Stimulated activated effector memory CD8-positive, alpha-beta T cell treated with anti-CD3 and anti-CD28 coated beads, Interleukin-12 subunit alpha, Interleukin-12 subunit beta, amount 100 ng/mL, for 72 hours (primary cell): ENCODE data around the gene SETBP1.

Experiments
- ATAC-seq: fragments of 150-1000 bp; cut with Tn5 transposase; 2 replicates; pipeline ENCODE4 v1.10.0; 2021
- DNase-seq, 2 donors: peaks; one replicate each; pipeline ENCODE4 v3.0.0; 2021 to 2022; ENCODE audit warnings: low spot score in 2 of 2
- H3K27ac Mint-ChIP-seq: one replicate; pipeline ENCODE4 v1.8.0; 2022; ENCODE audit warnings: mild to moderate bottlenecking, mixed read lengths
- H3K36me3 Mint-ChIP-seq: one replicate; pipeline ENCODE4 v1.8.0; 2022; ENCODE audit warnings: mild to moderate bottlenecking, mixed read lengths
- H3K4me1 Mint-ChIP-seq: one replicate; pipeline ENCODE4 v1.8.0; 2022; ENCODE audit warnings: mixed read lengths
- H3K4me3 Mint-ChIP-seq: one replicate; pipeline ENCODE4 v1.8.0; 2022; ENCODE audit warnings: mild to moderate bottlenecking, mixed read lengths
- H3K9me3 Mint-ChIP-seq: one replicate; pipeline ENCODE4 v1.8.0; 2022; ENCODE audit warnings: mixed read lengths

SETBP1 gene

GRCh38 chr18:44826418-44827259 is 146.0 kb downstream of the SETBP1 start:
- no peak for ATAC-seq
- H3K27ac Mint-ChIP-seq = no peak overlapping the region

DNA sequence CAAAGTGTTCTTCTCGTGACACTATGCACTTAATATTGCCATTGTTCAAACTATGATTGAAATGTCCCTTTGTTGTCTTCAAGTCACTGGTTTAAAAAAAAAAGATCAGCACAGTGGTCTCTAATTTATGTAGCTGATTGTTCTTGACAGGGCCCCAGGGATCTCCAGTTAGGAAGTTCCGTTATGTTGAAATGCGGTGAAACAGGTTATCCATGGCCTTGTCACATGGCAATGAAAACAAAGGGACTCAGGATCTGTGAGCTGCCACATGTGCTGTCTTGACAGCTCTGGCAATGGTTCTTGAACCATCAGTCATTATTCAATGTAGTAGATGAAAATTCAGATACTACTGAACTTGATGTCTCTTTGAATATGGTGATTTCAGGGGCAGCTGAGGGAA is 147.4 kb downstream of the SETBP1 start:
- ATAC-seq (no peak), DNase-seq (no peak)
- Mint-ChIP-seq H3K9me3 (no peaks in the 10 kb centered on the region), H3K4me1 (peaks cover 15% of the 10 kb centered on the region), H3K4me3 (no peak overlapping the region), H3K27ac (no peak overlapping the region), H3K36me3 (no peaks in the 10 kb centered on the region)

More at GRCh38 chr18:44826418-44827259, 146.0 kb downstream of the SETBP1 start:
- no peaks in the 10 kb centered on the region for H3K36me3 Mint-ChIP-seq
- no peak for DNase-seq
- H3K4me1 Mint-ChIP-seq = peaks cover 21% of the 10 kb centered on the region
- H3K9me3 Mint-ChIP-seq = no peaks in the 10 kb centered on the region
- H3K4me3 Mint-ChIP-seq = no peak overlapping the region

- Mint-ChIP-seq H3K27ac (peak overlapping the region; percentile 46), H3K36me3 (no peaks in the 10 kb centered on the region), H3K4me1 (peaks cover 12% of the 10 kb centered on the region), H3K9me3 (no peaks in the 10 kb centered on the region), H3K4me3 (no peak overlapping the region)
- no peak for DNase-seq
- ATAC-seq = no peak
Measured at GRCh38 chr18:44830581-44830980, 149.9 kb downstream of the SETBP1 start.

DNA sequence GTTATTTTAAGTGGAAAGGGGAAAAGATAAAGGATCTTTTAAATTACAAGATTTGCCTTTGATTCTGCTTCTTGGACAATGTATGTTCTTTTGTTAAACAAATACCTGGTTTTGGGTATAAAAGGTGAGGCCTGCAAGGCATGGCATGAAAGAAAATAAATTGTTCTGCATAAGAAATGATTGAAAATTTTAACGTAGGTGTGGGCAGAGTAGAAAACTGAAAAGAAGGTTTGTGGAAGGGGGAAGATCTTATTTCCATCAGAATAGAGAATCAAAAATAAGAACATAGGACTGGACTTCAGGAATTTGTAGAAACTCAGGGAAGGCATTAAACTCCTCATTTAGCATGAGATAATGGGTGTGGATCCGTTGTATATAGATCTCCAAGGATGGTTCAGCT is 153.1 kb downstream of the SETBP1 start:
- DNase-seq (no peak), ATAC-seq (no peak)
- H3K9me3 Mint-ChIP-seq = no peaks in the 10 kb centered on the region
- peaks cover 28% of the 10 kb centered on the region for H3K4me1 Mint-ChIP-seq
- H3K4me3 Mint-ChIP-seq = no peak overlapping the region
- H3K27ac Mint-ChIP-seq = no peak overlapping the region
- H3K36me3 Mint-ChIP-seq = no peaks in the 10 kb centered on the region

DNA sequence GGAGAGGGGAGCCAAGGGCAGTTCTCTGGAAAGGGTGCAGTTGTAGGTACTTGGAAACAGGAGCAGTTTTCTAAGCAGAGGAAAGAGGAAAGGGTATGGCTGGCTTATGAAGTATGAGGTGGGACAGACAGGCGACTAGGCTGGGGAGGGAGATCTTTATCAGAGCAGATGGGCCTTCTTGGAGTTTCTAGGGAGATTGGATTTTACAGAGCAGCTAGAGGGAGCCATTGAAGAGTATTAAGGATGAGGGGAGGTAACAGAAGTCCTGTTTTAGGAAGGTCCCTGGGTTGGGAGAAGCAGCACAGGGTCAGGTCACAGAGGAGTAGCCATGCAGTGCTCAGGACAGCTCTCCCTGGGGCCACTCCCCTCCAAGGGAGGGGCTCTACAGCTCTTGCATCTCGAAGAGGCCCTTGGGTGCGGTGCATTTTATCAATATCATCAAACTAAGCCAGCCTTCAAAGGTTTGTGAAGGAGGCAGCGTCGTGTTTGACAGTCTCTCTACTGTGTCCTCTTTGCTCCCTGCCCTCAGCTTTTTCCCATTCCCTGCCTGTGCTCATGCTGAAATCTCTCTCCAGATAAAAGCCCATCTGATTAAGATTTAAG is 154.3 kb downstream of the SETBP1 start:
- Mint-ChIP-seq H3K4me1 (peaks cover 40% of the 10 kb centered on the region), H3K27ac (peak overlapping the region; percentile 12)

DNA sequence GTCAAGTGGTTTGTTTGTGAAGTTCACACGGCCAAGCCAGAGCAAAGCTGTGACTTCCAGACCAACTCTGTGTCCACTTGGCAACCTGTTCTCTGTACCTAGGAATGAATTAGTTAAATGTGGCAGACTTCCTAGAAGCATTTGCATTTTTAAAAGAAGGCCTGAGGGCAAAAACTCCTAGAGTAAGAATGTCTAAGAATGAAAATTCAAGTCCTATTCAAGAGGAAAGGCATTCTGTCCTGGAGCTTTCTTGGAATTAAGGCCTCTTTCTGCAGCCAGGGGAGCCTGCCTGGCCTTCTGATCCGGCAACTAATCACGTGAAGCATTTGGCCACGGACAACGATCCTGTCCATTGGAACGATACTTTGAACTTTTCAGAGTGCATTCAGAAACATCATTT is 155.0 kb downstream of the SETBP1 start:
- no peak for ATAC-seq
- H3K36me3 Mint-ChIP-seq = no peaks in the 10 kb centered on the region
- H3K9me3 Mint-ChIP-seq = no peaks in the 10 kb centered on the region
- peaks cover 44% of the 10 kb centered on the region for H3K4me1 Mint-ChIP-seq
- no peak overlapping the region for H3K4me3 Mint-ChIP-seq
- H3K27ac Mint-ChIP-seq = no peak overlapping the region
- no peak for DNase-seq

More for the DNA sequence above, 154.3 kb downstream of the SETBP1 start:
- DNase-seq (no peak), ATAC-seq (no peak)
- H3K9me3 Mint-ChIP-seq = no peaks in the 10 kb centered on the region
- H3K4me3 Mint-ChIP-seq = no peak overlapping the region
- no peaks in the 10 kb centered on the region for H3K36me3 Mint-ChIP-seq

DNA sequence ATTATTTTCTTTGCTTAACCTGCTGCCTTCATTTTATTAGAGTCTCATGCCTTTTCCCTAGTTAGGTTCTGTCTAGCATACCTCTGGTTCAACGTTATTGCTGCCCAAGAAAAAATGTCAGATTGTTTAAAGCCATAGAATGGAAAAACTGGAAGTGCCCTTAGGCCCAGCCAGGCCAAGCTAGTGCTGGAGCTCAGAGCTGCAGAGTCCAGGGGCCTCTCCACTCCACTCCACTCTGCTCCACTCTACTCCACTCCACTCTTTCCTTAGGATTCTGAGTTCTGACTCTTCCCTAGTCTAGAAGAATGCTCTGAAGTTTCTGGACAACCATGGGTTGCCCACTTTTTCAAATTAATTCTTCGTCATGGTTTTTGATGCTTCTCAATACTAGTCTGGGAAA is 155.6 kb downstream of the SETBP1 start:
- H3K9me3 Mint-ChIP-seq = no peaks in the 10 kb centered on the region
- no peak overlapping the region for H3K27ac Mint-ChIP-seq
- ATAC-seq = no peak
- peaks cover 44% of the 10 kb centered on the region for H3K4me1 Mint-ChIP-seq
- no peaks in the 10 kb centered on the region for H3K36me3 Mint-ChIP-seq
- DNase-seq = no peak
- H3K4me3 Mint-ChIP-seq = no peak overlapping the region

DNA sequence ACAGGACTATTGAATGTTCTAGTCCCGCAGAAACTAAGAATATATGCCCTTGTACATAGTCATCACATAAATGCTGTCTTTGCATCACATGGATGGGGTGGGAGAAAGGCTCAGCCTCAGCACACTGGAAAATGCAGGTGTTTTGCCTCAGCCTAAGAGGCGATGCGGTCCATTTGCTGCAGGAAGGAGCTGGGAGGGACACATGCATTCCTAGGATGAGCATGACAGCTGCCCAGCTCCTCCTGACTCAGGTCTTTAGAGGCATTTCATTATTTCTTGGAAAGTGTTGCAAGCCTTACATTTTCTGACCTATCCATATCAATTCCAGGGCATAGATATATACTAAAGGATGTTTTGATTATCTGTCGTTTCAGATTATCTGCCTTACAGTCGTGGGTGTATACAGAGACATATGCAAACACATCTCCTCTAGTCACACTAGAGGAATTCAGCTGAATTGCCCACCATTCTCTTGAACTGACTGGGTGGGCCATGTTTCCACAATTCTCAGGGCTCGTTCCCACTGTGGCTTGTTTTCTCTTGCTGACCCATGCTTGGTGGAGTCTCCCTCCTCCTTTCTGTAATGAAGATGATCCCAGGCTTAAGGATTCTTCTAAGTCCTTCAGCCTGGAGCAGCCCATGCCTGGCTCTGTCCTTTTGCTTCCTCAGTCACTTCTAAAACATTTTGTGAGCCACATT is 156.9 kb downstream of the SETBP1 start:
- H3K4me3 Mint-ChIP-seq = no peak overlapping the region
- ATAC-seq (no peak), DNase-seq (no peak)
- no peaks in the 10 kb centered on the region for H3K9me3 Mint-ChIP-seq
- peaks cover 55% of the 10 kb centered on the region for H3K4me1 Mint-ChIP-seq
- H3K27ac Mint-ChIP-seq = no peak overlapping the region
- no peaks in the 10 kb centered on the region for H3K36me3 Mint-ChIP-seq

GRCh38 chr18:44838971-44839666 is 158.4 kb downstream of the SETBP1 start:
- DNase-seq (peak; percentile 29 to 67), ATAC-seq (peak; percentile 97)
- H3K36me3 Mint-ChIP-seq = no peaks in the 10 kb centered on the region
- H3K27ac Mint-ChIP-seq = peak overlapping the region; percentile 83
- H3K4me1 Mint-ChIP-seq = peaks cover 65% of the 10 kb centered on the region
- H3K9me3 Mint-ChIP-seq = no peaks in the 10 kb centered on the region
- peak overlapping the region; percentile 39 for H3K4me3 Mint-ChIP-seq

DNA sequence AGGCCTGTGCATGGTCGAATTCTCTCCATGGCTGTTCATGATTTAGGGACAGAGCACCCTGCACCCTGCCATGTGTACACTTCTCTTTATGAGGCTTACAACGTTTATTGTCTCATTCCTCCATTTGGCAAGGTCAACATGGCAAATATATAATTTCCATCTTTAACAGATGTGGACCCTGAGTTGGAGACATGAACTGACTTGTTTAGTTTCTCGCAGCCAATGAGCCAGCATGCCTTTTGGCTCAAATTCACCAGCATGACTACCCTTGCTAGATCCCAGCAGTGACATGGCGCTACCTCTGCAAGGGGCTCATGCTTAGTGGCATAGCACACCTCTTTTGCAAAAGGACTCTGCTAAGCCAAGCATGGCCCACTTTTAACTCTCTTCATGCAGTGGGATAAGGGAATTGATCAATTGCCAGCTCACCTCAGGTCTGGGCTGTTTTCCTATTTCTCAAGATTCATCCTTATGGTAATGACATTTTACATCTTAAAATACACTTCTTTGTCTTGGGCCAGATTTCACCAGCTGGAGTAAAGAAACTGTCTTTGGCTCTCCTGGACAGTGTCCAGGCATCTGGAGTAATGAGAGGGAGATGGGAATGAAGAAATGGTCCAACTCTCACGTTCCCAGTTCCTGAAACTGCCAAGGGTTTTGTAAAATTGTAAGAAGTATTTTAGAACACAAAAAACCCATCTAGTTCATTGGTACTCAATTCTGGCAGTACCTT is 159.5 kb downstream of the SETBP1 start:
- Mint-ChIP-seq H3K27ac (no peak overlapping the region), H3K4me1 (peaks cover 64% of the 10 kb centered on the region), H3K36me3 (peaks cover 2% of the 10 kb centered on the region), H3K9me3 (no peaks in the 10 kb centered on the region), H3K4me3 (no peak overlapping the region)
- ATAC-seq (no peak), DNase-seq (no peak)

- ATAC-seq (no peak), DNase-seq (no peak)
- peaks cover 64% of the 10 kb centered on the region for H3K4me1 Mint-ChIP-seq
- no peaks in the 10 kb centered on the region for H3K9me3 Mint-ChIP-seq
- no peak overlapping the region for H3K4me3 Mint-ChIP-seq
- peaks cover 6% of the 10 kb centered on the region for H3K36me3 Mint-ChIP-seq
- H3K27ac Mint-ChIP-seq = no peak overlapping the region
Measured at GRCh38 chr18:44841221-44841620, 160.5 kb downstream of the SETBP1 start.

GRCh38 chr18:44841752-44842587 is 161.3 kb downstream of the SETBP1 start:
- no peak overlapping the region for H3K4me3 Mint-ChIP-seq
- ATAC-seq (no peak), DNase-seq (no peak)
- peak overlapping the region; percentile 4 for H3K27ac Mint-ChIP-seq
- H3K36me3 Mint-ChIP-seq = peaks cover 6% of the 10 kb centered on the region
- H3K9me3 Mint-ChIP-seq = no peaks in the 10 kb centered on the region
- H3K4me1 Mint-ChIP-seq = peaks cover 60% of the 10 kb centered on the region

GRCh38 chr18:44842588-44843412 is 162.1 kb downstream of the SETBP1 start:
- Mint-ChIP-seq H3K27ac (peak overlapping the region; percentile 52), H3K9me3 (no peaks in the 10 kb centered on the region), H3K4me3 (no peak overlapping the region), H3K36me3 (peaks cover 6% of the 10 kb centered on the region), H3K4me1 (peaks cover 63% of the 10 kb centered on the region)
- DNase-seq (no peak), ATAC-seq (peak; percentile 20)
